Activated CD4-positive, CD25-positive, alpha-beta regulatory T cell treated with anti-CD3 and anti-CD28 coated beads, Interleukin-2, amount 50 U/mL, for 72 hours (primary cell): ENCODE results near the gene PIGU.
"Not testable (repeated sequence)": the region's sequence is repeated elsewhere in the genome, so short reads cannot be mapped to it uniquely, and the experiment has no call there.

ENCODE experiments used
- DNase-seq: peaks from one replicate; pipeline ENCODE4 v3.0.0; 2021

Gene PIGU

DNA sequence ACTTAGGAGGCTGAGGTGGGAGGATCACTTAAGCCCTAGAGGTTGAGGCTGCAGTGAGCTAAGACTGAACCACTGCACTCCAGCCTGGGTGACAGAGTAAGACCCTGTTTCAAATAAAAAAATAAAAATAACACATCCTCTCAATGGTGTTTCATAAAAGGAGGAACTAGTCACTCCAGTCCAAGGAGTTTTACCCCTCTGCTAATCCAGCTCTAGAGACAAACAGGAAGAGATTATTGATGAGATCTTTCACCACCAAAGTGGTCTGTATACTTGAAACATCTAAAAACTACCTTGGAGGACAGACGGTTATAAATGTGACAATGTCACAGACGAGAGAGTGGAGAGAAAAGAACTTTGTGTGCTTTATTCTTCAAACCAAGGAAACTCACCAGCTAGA lies 58.2 kb downstream of the PIGU start:
- DNase-seq = no peak

DNA sequence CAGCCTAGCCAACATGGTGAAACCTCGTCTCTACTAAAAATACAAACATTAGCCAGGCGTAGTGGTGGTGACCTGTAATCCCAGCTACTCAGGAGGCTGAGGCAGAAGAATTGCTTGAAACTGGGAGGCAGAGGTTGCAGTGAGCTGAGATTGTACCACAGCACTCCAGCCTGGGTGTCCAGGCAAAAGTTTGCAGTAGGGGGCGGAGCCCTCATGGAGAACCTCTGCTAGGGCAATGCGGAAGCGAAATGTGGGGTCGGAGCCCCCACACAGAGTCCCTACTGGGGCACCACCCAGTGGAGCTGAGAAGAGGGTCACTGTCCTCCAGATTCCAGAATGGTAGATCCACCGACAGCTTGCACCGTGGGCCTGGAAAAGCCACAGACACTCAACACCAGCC lies 60.0 kb downstream of the PIGU start:
- not testable (repeated sequence) for DNase-seq

DNA sequence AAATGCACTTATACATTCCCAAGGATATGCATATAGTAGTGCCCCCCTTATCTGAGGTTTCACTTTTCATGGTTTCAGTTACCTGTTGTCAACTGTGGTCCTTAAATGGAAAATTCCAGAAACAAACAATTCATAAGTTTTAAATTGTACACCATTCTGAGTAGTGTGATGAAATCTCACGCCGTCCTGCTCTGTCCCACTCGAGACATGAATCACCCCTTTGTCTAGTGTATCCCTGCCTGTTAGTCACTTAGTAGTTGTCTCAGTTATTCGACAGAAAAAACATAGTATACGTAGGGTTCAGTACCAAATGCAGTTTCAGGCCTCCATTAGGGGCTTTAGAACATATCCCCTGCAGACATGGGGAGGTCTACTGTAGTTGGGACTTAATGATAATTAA lies 61.4 kb downstream of the PIGU start:
- DNase-seq = no peak

DNA sequence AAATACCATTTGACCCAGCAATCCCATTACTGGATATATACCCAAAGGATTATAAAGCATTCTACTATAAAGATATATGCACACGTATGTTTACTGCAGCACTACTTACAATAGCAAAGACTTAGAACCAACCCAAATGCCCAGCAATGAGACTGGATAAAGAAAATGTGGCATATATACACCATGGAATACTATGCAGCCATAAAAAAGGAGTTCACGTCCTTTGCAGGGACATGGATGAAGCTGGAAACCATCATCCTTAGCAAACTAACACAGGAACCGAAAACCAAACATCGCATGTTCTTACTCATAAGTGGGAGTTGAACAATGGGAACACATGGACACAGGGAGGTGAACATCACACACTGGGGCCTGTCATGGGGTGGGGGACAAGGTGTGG lies 64.9 kb downstream of the PIGU start:
- DNase-seq = not testable (repeated sequence)

DNA sequence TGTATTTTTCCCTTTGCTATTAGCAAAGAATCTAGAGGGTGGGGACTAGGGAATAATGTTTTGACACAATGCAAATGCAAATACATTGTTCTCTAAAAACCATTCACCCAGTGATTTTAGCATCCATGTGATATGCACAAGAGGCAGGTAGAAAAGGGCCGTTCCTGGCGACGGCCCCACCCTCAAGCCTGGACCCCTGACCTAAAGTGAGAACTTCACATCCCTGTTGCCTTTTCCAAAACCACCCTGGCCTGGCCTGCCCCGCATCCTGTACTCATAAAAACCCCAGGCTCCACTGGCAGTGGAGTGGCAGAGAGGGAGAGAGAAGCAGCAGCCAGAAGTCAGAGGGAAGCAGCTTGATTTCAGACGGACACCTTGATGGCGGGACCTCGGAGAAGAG lies 69.8 kb downstream of the PIGU start:
- no peak for DNase-seq

DNA sequence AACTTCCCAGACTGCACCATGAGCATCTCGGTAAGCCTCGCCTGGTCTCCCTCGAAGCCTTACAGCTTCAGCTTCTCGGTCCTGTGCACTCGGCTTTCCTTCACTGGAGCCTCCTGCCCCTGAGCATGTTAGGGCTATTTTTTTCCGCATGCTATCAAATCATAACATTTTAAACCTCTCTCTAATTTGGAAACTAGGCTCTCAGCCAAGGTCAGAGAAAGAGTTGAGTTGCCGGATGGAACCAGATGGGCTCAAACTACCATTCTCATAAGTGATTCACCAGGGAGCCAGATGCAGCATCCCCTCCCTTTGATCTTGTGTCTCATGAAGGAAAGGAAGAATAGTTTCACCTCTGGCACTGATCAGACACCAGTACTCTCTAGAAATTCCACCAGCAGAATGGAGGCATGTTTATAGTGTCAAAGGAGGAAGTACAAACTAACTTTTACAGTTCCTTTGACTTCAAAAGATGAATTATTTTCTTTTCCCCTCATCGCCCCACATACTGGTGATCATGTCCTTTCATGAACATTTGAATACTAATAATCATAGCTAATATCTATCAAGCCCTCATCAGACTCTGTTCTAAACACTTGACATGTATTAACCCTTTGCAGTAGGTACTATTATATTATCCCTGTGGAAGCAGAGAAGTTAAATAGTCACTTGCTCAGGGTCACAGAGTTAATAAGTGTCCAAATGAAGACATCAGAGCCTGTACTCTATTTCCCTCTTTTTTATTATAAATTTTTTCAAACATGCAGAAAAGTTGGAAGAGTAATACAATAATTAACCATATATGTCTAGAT lies 71.7 kb downstream of the PIGU start:
- no peak for DNase-seq

DNA sequence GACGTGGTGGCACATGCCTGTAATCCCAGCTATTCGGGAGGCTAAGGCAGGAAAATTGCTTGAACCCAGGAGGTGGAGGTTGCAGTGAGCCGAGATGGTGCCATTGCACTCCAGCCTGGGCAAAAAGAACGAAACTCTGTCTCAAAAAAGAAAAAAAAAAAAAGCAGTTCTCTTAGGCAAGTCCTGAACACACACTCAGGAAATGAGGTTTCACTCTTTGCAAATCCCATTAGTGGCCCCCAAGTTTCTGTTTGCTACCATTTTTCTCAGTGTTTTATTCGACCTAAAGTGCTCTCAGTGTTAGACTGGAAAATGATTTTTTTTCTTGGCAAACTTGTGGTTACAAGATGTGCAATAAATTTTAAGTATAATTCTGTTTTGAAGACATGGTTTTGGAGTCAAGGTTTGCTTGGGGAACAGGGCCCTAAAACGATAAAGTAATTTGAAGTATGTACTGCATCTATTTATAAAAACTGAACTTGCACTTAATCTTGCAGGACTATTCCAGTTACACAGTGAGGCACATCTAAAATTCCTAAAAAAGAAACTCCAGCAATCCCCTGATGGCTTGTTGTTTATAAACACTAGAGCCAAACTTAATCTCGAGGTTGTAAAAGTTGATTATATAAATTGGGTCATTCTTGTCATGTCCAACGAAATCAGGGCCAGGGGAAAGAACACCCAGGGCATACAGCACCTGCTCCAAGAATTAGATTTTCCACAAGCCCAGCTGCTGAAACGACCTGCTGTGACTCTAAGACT lies 75.8 kb downstream of the PIGU start:
- DNase-seq = no peak

DNA sequence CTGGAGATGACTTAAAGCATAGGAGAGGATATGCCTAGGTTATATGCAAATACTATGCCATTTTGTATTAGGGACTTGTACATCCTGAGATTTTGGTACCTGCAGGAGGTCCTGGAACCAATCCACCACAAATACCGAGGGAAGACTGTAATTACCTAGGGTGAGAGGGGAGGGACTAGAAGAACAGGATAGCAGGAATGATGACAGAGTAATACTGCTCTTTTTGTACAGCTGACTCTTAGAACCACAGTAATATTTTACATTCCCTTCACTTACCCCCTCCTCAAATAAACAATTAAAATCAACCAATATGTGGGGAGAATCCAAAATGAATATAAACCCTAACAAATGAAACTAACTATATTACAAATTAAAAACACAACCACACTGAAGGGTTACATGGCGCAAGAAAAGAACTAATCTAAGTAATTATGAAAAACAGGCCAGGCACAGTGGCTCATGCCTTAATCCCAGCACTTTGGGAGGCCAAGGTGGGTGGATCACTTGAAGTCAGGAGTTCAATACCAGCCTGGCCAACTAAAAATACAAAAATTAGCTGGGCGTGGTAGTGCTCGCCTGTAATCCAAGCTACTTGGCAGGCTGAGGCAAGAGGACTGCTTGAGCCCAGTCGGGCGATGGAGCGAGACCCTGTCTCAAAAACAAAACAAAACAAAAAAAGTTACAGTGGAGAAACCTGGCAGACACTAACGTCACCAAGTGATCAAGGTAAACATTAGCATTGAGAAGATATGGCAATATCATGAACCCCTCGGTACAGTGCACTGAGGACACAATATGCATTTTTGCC lies 81.3 kb downstream of the PIGU start:
- no peak for DNase-seq

DNA sequence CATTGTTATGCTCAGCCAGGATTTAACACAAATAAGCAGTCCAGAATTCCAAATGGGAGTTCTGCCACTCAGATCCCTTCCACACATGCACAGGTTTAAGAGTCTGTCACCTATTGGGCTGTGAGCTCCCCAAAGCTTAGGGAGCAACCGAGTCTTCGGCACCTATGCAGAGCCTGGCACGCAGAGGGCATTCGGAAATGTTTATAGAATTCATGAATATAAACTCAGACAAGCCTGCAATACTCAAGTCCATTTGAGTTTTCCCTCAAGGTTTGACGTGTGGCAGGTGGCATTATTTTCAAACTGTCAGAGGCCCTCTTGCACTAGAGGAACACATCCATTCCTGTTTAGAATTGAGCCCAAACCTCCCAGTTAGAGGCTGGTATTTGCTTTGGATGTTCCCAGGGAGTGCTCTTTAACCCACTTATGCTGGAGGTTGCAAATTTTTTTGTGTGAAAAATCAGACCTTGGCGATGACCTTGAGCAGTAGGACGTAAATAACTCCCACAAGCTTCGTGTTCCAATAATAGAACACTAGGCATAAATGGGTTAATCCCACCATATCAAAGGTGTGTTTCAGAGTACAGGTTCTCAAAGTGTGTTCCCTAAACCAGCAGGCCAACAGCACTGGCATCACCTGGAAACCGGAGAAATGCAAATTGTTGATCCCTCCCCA lies 90.3 kb downstream of the PIGU start:
- DNase-seq = no peak

DNA sequence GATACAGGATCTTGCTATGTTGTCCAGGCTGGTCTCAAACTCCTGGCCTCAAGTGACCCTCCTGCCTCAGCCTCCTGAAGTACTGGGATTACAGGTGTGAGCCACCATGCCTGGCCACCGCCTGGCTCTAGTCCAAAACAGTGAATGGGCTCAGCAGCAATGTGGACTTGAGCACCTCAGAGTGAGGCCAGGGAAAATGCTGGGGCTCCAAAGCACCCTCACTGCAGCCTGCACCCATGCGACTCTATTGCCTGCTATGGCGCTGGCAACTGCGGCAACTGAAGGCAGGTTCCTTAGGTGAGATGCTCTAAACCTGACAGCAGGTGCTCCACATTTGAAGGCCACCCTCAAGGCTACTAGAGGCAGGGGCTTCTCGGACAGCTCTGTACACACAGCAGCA lies 91.9 kb downstream of the PIGU start:
- DNase-seq = no peak

DNA sequence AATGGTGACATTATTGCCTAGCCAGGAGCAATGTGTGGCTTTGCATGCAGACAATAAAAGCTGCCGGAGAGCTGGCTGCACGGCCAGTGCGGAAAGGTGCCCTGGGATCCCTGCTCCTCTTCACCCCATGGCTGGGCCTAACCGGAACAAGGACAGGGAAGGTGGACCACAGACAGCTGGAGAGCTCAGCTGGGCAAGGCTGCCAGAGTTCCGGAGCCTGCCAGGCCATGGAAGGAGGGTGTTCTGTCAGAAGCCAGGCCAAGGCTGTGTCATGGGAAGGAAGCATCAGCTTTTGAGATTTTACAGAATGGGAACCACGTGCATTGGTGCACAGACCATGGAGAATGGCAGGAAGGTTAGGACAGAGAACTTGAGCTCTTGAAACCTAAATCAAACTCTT lies 93.3 kb downstream of the PIGU start:
- no peak for DNase-seq

DNA sequence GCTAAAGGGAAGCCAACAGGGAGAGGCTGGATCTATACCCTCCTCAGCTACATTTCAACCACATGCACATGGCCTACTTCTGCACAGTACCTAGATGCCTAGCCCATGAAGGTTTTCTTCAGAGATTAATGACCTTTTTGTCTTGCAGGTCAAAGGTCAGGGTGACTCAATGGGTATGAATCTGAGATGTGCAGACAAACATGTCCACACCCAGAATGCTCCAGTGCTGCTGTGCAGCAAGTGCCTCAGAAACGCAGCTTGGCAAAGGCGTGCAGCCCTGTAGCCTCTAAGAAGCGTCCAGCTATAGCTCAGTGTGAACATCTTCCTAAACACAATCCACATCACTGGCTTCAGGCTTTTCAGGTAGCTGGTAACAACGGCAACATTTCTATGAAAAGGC lies 94.0 kb downstream of the PIGU start:
- no peak for DNase-seq

DNA sequence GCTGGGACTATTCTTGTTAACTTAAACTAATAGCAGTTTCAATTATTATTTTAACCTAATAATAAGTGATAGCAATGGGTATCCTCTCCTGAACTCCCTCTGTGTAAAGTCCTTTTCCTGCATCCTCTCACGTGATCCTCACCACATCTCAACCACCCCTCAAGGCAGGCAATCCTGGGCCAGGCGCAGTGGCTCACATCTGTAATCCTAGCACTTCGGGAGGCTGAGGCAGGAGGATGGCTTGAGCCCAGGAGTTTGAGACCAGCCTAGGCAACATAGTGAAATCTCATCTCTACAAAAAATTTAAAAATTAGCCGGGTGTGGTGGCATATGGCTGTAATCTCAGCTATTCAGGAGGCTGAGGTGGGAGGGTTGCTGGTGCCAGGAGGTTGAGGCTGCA lies 94.7 kb downstream of the PIGU start:
- DNase-seq = no peak

DNA sequence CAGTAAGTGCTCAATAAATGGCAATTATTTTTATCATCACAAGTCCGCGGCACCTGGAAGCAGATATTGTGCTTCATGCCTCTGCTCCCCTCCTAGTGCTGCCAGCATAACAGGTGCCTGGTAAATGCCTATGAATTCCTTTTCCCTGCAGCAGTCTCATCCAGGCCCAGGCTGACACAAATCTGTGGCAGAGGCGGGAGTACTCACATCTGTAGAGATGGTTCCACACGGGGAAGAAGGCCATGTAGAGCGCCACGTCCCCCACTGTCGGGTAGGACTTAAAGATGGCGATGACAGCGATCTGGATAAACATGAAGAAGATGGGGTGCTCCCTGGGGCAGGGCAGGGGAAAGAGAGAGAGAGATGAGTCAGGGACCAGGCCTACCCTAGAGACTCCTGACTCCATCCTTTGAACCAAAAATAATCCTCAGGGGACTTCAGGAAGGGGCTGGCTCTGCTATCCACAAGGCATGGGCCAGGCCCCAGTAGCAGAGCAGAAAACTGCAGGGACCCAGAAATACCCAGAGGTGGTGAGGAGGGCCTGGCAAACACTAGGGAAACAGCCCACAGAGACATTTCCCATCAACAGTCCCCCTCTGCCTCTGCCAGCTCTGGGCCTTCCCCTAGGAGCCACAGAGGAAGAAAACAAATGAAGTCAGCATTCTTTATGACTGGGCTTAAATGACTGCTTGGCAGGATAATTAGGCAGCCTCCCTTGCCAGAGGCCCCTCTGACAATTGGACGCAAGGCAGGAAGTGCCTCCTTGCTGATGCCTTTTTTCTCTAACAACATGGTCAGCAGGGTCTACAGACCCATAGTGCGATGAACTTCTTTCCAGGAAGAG lies 95.3 kb downstream of the PIGU start:
- DNase-seq = peak; percentile 53

DNA sequence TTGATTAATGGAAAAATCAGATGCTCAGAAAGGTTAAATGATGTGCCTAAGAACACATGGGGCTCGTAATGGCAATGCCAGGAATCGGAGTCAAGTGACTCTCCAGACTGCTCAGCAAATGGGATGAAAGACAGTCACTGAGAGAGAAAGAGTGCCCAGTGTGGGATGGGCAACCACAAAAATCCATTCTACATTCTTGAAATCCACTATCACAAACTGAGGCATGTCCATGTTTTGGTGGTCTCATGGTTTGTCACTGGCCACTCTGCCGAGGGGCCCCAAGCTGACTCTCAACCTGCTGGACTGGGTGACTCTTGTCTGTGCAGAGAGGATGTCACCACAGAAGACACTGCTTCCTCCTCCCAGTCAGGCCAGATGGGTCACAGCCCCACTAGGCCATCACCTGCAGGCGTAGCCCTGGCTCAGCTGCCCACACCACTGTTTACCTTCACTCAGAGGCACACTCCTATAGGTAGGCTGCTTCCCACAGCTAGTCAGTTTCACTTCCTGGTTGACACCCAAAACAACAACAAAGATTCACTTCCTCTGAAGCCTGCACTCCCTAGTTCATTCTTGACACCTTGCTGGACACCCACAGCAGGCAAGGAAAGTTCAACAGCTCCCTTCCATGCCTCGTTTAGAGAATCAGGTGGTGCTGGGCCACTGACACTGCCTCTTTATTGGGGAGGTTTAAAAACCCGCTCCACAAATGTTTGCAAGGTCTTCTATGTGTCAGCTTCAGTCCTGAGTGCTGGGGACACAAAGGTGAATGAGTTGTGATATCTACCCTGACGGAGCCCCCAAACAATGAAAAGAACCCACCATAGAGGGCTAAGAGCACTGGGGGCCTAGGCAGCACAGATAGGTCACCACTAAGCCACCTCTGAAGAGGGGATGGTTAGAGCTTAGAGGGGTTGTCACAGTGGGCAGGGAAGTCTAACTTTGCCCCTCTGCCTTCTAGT lies 96.6 kb downstream of the PIGU start:
- DNase-seq = no peak

DNA sequence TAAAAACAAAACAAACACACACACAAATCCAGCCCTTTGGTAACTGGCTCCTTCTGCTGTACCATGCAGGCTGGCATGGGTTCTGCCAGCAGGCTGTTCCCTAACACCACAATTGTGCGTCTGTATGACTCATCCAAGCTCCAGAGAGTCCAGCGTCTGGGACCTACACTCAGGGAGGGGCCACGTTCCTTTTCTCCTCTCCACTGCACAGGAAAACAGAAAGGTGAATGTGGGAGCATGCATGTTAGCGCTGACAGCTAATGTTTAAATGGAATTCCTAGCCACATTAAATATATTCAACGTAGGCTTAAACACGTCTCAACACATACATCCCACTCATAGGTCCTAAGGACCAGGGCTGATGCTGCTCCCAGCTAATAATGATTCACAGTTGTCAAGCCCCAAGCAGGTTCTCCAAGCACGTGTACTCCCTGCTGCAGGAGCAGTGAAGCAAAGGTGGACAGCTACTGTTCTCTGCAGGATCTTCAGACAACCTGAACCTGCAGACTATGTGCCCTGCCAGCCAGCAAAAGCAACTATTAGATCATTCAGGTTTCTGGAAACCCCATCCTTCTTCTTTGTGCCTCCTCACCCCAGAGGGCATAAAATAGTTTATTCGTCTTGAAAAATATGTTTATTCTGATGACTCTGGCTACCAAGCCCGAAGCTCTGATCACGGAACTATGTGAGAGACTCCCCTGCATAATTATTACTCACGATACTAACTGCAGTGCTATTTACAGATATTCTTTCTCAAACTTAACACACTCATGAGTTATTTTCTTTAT lies 97.5 kb downstream of the PIGU start:
- DNase-seq = no peak

DNA sequence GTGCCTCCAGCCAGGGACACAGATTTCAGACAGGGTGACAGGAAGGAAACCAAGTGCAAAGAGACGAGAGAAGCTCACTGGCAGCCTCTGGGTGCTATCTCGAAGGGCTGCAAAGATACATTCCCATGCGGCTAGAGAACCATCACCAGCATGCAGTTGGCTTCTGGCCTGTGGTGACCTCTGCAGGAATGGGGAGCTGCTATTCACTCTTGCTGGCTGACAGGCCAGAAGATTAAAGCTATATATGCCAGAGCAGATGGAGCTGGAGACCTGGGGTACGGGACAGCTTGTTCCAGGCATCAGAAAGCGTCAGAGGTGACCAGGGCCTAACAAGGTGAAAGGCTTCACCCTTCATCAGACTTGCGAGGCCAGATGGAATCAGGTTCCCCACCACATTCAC lies 98.4 kb downstream of the PIGU start:
- DNase-seq = no peak

DNA sequence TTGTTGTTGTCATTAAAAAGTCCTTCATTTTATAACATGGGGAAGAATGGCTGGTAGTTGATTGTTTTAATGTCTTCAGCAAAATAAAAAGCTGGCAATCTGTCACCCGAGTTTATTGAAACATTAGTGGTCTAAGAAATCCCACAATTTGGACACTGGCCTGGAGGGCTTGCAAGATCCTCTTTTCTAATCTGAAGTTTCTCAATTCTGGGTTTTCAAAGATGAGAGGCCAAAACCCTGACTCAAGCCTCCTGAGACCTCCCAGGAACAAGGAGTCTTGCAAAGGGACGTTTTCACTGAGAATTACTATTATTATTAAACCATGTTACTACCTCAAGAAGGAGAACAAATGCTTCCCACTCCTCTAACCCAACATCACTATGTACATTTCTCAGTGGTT lies 98.9 kb downstream of the PIGU start:
- DNase-seq = no peak

DNA sequence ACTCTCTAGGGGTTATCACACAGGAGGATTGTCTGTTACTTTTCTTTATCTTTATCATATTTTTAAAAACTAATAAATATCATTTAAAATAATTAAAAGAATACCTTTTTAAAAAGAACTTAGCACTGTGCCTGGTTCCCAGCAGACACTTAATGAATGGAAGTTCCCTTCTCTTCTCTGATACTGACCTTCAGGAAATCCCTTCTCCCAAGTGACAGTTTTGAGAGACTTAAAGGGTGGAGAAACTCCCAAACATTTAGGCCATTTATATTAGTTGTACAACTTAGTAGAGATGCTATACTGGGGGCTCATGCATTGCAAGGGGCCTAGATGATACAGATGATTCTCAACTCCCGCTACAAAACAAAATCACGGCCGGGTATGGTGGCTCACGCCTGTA lies 99.8 kb downstream of the PIGU start:
- DNase-seq = no peak

DNA sequence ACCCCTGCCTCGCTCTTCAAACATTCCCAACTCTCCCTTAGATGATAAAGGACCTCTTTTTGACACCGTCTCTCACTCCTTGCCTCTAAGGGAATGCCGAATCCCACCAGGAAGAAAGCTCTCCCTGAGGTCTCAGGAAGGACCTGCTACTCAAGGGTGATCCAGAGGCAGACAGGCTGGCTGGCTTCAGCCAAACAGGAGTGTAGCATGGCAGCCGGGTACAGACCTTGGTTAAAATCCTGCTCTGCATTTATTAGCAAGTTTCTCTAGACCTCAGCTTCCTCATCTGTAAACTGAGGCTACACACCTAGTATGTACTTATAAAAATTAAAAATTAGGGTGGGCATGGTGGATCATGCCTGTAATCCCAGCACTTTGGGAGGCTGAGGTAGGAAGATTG lies 101.1 kb downstream of the PIGU start:
- no peak for DNase-seq
